GM18868 (cell line): ENCODE results near the gene LSM7.

Experiments used
- ATAC-seq: cut with Tn5 transposase; IDR thresholded peaks from one replicate; pipeline ENCODE4 v1.9.1; 2021; ENCODE audit warnings: mild to moderate bottlenecking, moderate library complexity; ENCODE audit not compliant: unreplicated experiment

LSM7 gene

GRCh38 chr19:2338751-2339643 lies 10.6 kb upstream of the LSM7 start:
- ATAC-seq: no peak

- no peak for ATAC-seq
These were observed 9.7 kb upstream of the LSM7 start for GRCh38 chr19:2338055-2338615.

DNA sequence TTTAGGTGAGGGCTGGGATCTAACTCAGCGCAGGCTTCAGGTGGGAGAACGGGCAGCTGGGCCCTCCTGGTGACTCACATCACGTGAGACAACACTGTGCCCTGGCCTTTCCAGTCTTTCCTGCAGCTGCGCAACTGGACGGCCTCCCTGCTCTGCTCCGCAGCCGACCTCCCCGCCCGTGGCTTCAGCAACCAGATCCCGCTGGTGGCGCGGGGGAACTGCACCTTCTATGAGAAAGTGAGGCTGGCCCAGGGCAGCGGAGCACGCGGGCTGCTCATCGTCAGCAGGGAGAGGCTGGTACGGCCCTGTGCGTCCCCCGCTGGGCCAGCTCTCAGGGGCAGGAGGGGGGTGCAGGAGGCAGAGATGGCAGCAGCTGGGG lies 8.9 kb upstream of the LSM7 start:
- no peak for ATAC-seq

GRCh38 chr19:2336528-2337328 lies 8.3 kb upstream of the LSM7 start:
- no peak for ATAC-seq

DNA sequence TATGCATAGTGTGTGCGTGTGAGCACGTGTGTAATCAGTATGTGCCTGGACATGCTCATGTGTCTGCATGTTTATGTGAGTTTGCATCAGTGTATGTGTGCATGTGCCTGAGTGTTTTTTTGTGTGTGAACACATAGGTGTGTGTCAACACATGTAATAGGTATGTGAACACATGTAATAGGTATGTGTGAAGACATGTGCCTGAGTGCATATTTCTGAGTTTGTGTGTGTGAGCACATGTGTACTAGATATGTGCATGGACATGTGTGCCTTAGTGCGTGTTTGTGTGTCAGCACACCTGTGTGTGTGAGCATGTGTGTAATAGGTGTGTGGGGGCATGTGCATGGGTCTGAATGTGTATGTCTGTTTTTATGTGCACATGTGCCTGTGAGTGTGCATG lies 7.5 kb upstream of the LSM7 start:
- no peak for ATAC-seq

DNA sequence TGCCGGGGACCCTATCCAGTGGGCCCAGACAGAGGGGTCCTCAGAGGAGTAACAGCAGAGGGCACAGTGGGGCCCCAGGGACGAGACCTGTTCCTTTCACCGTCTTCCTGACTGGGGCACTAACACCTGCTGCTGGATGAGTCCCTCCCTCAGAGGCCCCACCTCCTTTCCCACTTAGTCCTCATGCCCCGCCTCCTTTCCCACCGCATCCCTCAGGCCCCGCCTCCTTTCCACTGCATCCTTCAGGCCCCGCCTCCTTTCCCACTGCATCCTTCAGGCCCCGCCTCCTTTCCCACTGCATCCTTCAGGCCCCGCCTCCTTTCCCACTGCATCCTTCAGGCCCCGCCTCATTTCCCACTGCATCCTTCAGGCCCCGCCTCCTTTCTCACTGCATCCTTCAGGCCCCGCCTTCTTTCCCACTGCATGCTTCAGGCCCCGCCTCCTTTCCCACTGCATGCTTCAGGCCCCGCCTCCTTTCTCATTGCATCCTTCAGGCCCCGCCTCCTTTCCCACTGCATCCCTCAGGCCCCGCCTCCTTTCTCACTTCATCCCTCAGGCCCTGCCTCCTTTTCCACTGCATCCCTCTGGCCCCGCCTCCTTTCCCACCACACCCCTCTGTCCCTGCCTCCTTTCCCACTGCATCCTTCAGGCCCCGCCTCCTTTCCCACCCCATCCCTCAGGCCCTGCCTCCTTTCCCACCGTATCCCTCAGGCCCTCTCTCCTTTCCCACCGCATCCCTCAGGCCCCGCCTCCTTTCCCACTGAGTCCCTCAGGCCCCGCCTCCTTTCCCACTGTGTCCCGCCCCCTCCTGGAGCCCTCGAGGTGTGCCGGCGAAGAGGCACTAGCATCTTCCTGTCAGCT lies 6.8 kb upstream of the LSM7 start:
- no peak for ATAC-seq

- no peak for ATAC-seq
These were observed 6.0 kb upstream of the LSM7 start for GRCh38 chr19:2334426-2334825.

- no peak for ATAC-seq
These were observed 5.4 kb upstream of the LSM7 start for GRCh38 chr19:2333807-2334211.

DNA sequence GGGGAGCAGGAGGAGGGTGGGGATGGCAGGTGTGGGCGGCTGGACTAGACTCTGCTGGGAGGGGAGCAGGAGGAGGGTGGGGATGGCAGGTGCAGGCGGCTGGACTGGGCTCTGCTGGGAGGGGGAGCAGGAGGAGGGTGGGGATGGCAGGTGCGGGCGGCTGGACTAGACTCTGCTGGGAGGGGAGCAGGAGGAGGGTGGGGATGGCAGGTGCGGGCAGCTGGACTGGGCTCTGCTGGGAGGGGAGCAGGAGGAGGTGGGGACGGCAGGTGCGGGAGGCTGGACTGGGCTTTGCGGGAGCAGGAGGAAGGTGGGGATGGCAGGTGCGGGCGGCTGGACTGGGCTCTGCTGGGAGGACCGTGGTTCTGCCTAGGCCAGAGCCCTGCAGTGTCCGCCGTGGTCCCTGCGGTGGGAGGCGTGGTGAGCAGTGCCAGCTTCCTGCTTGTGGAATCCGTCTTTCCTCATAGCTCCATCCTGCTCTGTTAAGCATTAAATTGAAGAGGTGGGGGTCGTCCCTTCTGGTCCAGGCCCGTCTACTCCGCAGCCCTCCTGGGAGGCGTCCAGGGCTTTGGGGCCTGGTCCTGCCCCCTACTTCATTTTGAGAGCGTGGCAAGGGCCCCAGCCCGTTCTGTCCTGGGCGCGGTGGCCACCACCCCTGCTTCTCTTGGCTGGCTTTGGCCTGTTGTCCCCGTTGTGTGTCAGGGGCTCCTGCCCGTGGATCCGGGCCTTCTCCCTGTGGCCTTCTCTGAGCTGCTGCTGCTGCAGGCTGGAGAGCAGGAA lies 4.8 kb upstream of the LSM7 start:
- ATAC-seq: no peak

DNA sequence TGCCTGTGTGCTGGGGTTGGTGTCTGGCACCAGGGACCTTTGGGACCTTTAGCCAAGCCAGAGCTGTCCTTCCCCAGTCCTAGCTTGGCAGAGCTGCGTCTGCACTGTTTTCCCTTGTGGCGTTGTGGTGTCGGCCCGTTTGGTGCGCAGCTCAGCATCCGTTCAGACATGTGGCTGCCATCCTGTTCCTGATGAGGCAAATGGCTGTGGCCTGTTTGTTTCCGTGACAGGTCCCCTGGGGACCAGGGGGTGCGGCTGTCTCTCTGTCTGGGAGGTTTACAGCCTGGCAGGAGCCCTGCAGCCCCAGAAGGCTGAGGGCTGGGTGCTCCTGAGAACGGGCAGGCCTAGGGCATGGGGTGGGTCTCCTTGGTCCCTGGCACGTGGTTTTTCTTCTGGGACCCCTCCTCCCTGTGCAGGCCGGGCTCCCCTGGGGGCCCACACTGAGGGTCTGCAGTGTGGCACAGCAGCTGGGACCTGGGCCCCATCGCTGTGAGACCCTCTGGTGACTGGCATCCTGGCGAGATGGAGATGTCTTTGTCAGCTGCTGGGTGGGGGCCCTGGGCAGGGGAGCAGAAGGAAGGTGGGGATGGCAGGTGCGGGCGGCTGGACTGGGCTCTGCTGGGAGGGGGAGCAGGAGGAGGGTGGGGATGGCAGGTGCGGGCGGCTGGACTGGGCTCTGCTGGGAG lies 4.1 kb upstream of the LSM7 start:
- peak; percentile 36 for ATAC-seq

GRCh38 chr19:2331601-2332246 lies 3.3 kb upstream of the LSM7 start:
- no peak for ATAC-seq

GRCh38 chr19:2330632-2331284 lies 2.4 kb upstream of the LSM7 start:
- no peak for ATAC-seq

DNA sequence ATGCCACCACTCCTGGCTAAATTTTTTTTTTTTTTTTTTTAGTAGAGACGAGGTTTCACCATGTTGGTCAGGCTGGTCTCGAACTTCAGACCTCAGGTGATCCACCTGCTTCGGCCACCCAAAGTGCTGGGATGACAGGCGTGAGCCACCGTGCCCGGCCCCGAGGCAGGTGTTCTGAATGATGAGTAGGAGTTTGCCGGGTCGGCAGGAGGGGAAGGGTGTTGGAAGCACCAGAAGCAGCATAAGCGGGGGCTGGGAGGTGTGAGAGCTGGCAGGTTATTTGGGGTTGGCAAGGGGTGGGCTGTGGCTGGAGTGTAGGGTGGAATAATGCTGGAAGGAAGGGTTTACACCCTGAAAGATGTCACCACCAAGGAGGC lies 1.9 kb upstream of the LSM7 start:
- ATAC-seq: no peak

- ATAC-seq: no peak
These were observed 1.1 kb upstream of the LSM7 start for GRCh38 chr19:2329501-2329916.

DNA sequence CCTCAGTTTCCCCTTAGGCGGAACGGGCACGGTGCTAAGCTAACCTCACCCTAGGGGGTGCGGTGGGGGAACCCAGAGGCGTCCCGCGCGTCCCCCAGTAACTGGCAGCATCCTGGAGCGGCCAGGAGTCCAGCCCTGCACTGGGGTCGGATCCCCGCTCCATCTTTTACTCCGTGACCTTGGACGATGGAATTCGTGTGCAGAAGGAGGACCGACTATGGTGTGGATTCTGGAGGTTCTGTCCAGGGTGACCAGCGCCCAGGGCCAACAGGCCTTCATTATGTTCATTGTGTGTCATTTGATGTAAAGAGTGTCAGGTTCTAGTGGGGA lies 728 bp upstream of the LSM7 start:
- no peak for ATAC-seq

- ATAC-seq: no peak
These were observed 499 bp downstream of the LSM7 start for GRCh38 chr19:2327773-2328400.

- ATAC-seq: no peak
These were observed 1.6 kb downstream of the LSM7 start for GRCh38 chr19:2326699-2327360.
